Measurements from ENCODE around the gene RAD51B. TPM values are rescaled to one million over a fixed set of nuclear protein-coding genes. Genes with fewer than 3 reads are reported as not detected.
A peak's percentile ranks its signal among the peaks of the same experiment; 100 is the strongest.

RAD51B gene
- total RNA-seq, 1 donor from 2014 or later, result 3.2 TPM

DNA sequence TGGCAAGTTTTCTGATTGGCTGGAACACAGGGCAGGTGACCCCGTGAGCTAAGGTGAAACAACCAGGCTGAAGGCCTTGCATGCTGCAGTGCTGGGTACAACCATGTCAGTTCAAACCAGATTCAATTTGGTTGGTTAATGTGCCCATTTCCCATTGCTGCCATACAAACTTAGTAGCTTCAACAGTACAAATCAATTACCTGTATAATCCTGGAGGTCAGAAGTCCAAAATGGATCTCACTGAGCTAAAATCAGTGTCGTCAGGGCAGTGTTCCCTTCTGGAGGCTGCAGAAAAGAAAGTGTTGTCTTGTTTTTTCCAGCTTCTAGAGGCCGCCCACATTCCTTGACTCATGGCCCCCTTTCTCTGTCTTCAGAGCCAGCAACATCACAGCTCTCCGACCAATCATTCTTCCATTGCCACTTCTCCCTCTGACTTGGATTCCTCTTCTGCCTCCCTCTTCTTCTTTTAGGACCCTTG lies 751.6 kb downstream of the RAD51B start:
- DNase-seq, result no peak
- intact Hi-C loops (cut with micrococcal nuclease), result no loop called here
- ATAC-seq, result no peak

DNA sequence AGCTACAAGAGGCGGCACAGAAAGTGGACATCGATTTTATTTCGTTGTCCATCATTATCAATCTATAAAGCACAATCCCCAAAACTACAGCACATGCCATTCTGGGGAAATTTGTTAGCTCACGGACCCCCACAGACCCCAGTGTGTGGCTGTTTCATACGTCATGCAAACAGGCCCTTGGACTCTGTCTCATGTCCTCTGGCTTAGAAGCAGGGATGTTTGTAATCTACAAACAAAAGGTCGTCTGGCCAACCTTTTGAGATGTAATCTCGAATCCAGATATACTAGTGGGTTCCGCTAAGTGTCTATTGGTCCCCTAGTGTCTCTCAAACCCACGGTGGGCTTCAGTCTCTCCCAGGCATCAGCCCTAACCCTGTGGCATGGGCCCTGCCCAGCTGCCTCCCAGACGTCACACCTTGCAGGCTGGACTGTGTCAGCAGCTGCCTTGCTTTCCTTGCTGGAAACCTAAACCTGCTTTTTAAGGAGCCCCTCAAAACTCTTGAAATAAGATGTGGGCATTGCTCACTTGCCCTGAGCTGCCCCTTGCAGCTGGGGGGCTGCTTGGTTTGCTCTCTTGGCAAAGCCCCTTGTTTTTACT lies 752.4 kb downstream of the RAD51B start:
- DNase-seq, result no peak
- ATAC-seq, result no peak
- intact Hi-C loops (cut with micrococcal nuclease), result no loop called here

DNA sequence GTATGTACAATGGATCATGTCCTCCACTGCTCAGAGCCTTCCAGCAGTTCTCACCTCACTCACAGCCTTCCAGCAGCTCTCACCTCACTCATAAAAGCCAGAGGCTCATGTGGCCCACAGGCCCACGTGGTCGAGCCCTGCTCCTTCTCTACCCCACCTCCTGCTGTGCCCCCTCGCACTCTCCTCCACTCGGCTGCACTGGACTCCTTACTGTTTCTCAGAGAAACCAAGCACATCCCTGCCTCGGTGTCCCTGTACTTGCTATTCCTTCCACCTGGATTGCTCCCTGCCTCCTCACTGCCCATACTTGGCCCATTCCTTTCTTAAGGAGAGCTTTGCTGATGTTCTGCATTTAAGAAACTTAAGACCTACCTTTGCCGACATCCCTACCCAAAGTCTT lies 753.5 kb downstream of the RAD51B start:
- ATAC-seq (no peak), DNase-seq (no peak)
- intact Hi-C loops (cut with micrococcal nuclease), result no loop called here

DNA sequence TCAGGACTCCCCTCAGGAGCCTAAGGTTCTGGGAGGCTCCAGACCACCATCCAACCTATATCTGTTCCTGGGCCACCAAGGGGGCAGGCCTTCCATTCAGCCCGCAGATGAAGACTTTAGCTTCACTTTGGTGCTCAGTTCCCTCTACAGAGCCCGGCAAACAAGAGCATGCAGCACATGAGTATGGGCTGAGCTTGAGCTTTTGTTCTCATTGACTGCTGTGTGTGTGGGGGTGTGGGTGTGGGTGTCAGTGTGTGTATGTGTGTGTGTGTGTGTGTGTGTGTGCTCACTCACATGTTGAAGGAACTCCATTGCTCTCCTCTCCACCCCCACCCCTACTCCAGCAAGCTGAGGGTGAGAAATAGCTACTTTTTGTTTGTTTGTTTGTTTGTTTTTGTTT lies 754.1 kb downstream of the RAD51B start:
- intact Hi-C loops (cut with micrococcal nuclease), result no loop called here
- ATAC-seq, result no peak
- DNase-seq, result no peak

DNA sequence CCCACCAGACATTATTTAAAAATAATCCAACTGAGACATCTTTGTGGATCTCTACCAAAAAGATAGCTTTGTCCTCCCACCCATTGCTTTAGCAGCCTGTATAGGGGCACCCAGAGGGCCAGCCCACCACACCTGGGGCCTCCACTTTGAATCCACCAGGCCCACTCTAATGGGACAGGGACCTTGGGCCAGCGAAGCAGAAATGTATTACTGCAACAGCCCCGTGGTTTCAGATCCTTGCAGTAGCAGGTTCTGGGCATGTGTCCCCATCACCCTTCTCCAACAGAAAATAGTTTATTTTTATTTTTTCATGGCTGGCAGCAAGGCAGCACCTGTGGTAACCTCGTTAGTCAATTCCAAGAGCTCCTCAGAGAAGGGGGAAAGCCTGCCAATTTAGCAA lies 754.9 kb downstream of the RAD51B start:
- no peak for DNase-seq
- ATAC-seq, result no peak
- intact Hi-C loops (cut with micrococcal nuclease), result no loop called here

DNA sequence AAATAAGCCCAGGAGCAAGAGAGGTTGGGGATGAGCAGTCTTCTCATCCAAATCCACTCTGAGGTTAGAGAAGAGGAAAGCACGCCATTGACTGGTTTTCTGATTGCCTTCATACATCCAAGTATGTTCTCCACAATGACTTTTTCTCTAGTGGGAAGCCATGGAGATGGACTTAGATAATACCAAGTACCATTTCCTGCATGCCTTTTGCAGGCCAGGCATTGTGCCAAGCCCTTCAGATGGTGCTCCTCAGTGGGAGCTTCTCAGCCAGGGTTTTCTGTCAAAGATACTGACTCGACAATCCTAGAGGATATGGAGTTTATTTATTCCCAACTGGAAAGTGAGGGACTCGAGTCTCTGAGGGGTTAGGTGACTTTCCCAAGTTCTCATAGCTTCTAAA lies 755.3 kb downstream of the RAD51B start:
- ATAC-seq (no peak), DNase-seq (peak; percentile 54)
- intact Hi-C loops (cut with micrococcal nuclease), result no loop called here

DNA sequence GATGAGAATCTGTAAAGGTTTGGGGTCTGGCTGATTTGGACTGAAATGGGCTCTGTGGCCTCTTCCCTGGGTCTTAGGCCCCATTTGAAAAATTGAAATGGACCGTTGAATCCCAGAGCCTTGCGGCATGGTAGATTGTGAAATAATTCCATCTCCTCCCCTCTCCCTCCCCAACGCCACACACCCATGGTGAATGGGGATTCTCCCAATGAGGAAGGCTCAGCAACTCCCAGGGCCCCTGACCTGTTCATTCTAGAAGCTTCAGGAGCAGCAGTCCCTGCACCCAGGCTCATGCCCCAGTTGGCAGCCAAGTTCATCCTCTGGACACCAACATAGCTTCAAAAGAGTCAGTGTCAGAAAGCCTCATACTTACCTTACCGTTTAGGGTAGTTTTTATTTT lies 755.8 kb downstream of the RAD51B start:
- ATAC-seq (peak; percentile 5), DNase-seq (no peak)
- intact Hi-C loops (cut with micrococcal nuclease), result no loop called here

DNA sequence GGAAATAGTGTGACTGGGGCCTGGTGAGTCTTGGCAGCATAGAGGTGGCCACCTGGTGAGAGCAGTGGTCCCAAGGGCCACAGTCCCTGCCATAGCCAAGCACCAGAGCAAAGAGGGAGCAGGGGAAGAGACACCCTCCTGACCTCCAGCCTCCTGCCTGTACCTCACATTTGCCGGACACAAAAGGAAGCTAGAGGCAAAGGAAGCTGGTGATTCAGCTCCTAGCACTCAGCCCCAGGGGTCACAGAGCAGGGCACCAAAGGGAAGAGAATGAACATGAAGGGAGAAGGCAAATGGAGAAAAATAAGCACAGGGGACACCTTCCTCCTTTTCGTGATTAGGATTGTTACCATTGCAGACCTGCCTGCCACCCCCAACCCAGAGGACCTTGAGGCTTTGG lies 756.5 kb downstream of the RAD51B start:
- ATAC-seq, result no peak
- intact Hi-C loops (cut with micrococcal nuclease), result no loop called here
- no peak for DNase-seq

DNA sequence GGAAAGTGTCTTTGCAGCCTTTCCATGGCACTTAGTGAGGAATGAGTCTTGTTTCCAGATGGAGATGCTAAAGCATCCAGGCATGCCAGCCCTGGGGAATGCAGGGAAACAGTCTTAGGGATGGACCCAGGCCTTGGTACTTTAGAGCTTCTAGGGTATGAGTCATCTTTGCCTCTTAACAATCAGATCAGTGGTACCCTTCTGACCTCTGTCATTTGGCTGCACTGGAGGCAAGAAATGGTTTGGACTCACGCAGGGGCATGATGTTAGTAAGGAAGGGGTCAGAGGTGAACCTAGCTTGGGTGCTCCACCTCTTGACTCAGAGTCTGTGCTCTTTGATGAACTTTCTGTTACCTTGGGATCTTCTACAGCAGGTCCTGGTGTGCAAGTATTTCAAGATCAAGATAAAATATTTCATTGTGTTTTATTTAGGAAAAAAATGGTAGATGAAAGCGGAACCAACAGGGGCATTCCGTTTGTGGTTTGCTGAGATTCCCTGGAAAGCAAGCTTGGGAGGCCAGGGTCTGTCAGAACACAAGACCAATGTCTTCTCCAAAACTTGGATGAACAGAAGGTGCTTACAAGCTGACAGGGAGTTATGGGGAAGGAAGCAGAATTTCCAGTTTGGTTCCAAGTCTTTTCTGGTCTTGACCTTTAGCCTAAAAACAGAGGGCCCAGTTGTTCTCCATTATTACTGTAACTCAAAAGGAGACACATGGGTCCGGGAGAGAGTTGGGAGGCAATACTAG lies 757.1 kb downstream of the RAD51B start:
- no peak for ATAC-seq
- no peak for DNase-seq
- intact Hi-C loops (cut with micrococcal nuclease), result no loop called here

DNA sequence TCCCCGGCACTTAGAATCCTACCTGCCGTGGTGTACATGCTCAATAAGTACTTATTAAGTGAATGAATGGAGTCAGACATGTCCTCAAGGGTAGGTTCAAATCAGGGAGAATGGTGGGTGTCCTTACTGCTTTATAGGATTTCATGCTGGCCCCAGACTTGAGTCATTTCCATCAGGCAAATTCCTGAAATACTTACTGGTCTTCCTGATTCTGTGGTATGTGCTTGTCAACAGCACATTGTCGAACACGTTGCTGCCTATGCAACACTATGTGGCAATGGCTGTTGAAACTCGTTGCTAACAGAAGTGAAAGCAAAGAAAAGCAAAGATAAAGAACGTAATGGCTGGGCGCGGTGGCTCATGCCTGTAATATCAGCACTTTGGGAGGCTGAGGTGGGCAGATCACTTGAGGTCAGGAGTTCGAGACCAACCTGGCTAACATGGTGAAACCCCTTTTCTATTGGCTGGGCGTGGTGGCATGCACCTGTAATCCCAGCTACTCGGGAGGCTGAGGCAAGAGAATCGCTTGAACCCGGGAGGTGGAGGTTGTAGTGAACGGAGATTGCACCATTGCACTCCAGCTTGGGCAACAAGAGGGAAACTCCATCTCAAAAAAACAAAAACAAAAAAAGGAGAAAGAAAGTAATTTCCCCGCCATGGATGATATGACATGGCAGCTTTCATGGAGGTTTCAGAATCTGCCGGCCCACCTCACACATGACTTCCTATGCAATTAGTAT lies 758.4 kb downstream of the RAD51B start:
- ATAC-seq (peak; percentile 83), DNase-seq (peak; percentile 71)
- intact Hi-C loops (cut with micrococcal nuclease), result no loop called here

DNA sequence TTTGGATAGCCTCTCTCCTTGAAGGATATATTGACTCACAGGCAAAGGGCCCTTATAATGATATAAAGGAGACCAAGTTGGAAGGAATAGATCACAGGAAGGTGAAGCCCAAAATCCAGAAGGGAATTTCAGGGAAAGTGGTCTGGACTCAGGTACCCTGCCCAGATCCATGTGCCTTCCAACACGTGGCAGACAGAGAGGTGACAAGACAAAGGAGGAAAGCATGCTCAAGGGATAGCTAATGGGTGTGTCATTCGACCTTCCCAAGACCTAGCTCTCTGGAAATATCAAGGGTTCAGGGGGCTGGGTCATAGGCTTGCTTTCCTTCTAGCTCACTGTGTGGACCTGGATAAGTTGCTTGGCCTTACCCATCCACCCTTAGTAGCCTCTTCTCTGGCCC lies 759.0 kb downstream of the RAD51B start:
- ATAC-seq (no peak), DNase-seq (no peak)
- intact Hi-C loops (cut with micrococcal nuclease), result no loop called here

DNA sequence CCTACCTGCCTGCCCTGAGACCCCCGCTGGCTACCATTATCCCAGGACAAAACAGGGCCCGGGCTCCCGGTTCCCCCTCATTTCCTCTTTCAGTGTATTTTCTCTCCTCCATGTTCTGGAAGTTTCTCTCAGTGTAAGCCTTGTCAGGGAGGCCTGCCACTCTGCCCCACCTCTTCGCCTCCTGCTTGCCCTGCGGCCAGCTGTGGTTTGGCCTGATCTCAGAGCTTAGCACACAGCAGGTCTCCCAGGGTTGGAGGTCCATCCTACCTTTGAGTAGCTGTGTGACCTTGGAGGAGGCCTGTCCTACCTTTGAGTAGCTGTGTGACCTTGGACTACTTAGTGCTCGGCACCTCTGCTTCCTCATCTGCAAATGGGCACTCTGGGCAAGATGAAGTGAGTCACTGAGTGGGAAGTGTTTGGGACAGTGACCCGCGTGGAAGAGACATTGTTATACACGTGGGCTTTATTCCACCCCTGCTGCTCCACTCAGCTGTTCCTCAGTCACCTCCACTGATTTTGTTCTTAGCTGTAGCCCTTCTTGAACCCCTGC lies 760.6 kb downstream of the RAD51B start:
- intact Hi-C loops (cut with micrococcal nuclease), result no loop called here
- ATAC-seq (no peak), DNase-seq (no peak)

DNA sequence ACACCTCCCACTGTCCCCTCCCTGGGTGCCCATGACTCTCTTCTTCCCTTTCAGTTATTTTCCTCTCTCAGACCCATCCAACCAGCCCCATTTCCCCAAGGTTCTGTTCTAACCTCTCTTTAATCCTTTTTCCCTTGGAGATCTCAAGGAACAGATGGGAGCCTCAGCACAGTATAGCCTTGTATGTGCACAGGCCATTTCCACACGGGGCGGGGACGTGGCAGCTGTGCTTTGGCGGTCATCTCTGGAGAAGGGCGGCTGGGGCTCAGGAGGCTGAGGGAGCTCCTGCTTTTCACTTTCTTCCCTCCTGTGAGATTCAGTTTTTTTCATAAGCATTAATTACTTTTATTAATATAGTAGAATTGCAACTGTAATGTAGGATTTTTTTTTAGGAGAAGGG lies 761.1 kb downstream of the RAD51B start:
- DNase-seq, result peak; percentile 46
- ATAC-seq, result peak; percentile 29
- intact Hi-C loops (cut with micrococcal nuclease), result no loop called here

DNA sequence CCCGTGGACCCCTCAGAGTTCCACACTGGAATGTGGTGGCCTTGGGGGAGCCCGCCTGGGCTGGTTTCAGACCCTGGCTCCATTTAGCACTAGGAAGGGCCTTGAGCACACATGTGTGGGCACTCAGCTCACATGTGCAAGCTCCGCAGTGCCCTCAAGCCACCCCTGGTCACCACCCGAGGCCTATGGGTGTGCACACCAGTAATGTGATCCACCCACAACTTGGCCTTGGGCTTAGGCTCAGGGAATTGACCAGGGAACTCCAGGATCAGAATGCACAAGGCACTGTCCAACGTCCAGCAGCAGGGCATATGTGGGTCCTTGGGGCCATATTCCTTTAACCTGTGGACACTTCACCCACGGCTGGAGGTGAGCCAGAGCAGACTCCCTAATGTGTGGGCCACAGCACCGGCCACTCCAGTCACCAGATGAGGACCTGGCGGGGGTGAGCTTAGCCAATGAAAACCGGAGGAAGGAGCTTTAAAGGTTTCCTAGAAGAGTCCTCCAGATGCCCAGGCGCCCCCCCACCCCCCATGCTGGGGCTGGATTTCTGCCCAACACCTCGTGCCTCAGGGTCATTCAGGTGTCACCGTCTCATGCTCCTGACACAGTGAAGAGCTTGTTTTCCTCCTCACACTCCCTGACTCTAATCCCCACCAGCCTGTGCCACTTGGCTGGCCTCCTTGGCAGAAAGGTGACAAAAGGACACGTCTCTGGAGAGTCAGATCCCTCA lies 764.1 kb downstream of the RAD51B start:
- intact Hi-C loops (cut with micrococcal nuclease), result no loop called here
- peak; percentile 46 for ATAC-seq
- DNase-seq, result no peak

DNA sequence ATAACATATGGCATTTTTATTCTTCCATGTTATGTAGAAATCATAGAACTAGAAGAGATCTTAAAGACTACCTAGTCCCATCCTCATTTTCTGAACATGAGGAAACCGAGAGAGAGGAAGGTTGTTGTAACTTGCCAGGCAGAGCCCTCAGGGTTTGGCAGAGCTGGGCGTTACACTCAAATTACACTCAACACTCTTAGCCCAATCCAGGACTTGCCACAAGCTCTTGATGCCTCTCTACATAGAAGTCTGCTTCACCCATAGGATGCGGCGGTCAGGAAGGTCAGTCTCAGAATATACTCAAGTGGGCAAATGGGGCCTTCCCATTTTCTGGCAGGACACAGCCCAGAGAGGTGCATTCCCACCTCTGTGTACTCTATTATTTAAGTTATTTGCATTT lies 765.2 kb downstream of the RAD51B start:
- peak; percentile 58 for ATAC-seq
- intact Hi-C loops (cut with micrococcal nuclease), result no loop called here
- DNase-seq, result no peak

DNA sequence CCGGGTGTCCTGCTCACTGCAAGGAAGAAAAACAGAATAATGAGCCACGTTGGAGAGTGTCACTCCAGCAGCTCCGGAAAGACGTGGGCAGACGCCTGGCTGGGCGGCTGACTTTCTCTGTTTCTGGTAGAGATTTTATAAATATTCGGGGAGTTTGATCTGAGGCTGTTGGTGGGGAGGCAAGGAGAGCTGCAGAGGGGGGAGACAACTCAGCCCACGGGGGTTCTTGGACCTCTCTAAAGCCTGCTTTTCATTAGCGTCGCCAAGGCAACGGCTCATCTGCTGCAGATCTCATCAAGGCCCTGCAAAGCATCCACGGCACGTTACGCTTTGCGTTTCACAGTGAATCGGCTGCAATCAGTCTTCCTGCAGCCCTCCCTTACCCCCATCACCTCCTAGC lies 766.1 kb downstream of the RAD51B start:
- intact Hi-C loops (cut with micrococcal nuclease), result no loop called here
- DNase-seq, result no peak
- ATAC-seq, result no peak

DNA sequence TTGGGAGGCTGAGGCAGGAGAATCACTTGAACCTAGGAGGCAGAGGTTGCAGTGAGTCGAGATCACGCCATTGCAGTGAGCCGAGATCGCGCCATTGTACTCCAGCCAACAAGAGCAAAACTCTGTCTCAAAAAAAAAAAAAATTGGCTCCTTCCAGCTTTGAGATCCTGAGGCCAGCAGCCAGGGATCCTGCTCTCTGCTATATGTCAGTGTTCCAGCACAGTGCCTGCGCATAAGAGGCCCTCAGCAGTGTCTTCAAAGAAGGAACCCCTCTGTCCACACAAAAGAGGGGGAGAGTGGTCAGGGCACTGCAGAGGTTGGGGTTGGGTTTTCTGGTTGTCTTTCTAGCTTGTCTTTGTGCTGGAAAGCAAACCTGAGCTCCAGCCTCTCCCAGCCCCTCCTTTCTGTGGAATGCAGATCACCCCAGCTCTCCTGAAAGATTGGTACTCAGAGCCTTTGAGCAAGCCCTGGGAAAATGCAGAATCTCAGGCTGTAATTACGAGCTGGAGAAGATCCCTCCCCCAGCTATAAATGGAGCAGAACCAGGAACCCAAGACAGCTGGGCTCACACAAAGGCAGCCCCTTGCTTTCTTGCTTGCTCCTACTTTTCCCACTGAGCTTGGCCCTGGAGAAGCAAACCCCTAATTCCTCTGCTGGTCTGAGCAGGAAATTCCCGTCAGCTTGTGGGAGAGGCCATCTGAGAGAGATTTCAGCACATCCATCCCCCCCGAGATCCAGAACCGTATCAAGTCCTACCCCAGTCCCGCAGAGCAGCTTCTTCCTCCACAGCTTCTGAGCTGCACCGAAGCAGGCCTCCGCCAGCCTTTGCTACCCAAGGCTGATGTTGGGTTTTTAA lies 767.5 kb downstream of the RAD51B start:
- peak; percentile 9 for ATAC-seq
- intact Hi-C loops (cut with micrococcal nuclease), result no loop called here
- DNase-seq, result no peak

DNA sequence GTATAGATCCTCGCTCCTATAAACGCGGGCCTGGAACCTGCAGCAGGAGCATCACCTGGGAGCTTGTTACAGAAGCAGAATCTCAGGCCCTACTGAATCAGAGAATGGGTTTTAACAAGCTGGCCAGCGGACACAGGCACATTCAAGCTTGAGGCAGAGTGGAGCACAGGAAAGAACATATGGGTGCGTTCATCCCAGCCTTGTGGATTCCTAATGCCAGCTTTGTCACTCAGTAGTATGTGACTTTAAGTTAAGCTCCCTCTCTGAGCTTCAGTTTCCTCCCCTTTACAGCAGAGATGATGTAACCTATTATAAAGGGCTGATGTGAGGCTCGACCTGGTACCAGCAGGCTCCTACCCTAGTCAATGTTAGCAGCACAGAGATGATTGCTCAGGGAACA lies 768.4 kb downstream of the RAD51B start:
- intact Hi-C loops (cut with micrococcal nuclease), result no loop called here
- DNase-seq (no peak), ATAC-seq (no peak)

Measured in left ventricle myocardium superior (tissue), 1 donor.